Neural progenitor cell (in vitro differentiated cells): Measurements from ENCODE around the gene CNTRL.

Source experiments
- CTCF ChIP-seq: fragments of 200-600 bp; sonication (generic); IDR thresholded peaks from 2 replicates; pipeline ENCODE4 v1.5.1; 2017; ENCODE audit warnings: antibody characterized with exemption, mild to moderate bottlenecking
- EZH2 ChIP-seq: fragments of 200-600 bp; sonication (generic); IDR thresholded peaks from 2 replicates; pipeline ENCODE4 v1.6.1; 2017; ENCODE audit warnings: antibody characterized with exemption, mild to moderate bottlenecking, moderate library complexity
- EZH2phosphoT487 ChIP-seq: fragments of 200-600 bp; sonication (generic); IDR thresholded peaks from 2 replicates; pipeline ENCODE4 v1.6.1; 2017; ENCODE audit warnings: antibody characterized with exemption

- no peak for TF ChIP-seq CTCF
- TF ChIP-seq EZH2: no peak
- no peak for TF ChIP-seq EZH2phosphoT487
Measured at GRCh38 chr9:121143771-121144170, 69.0 kb downstream of the CNTRL start.
